ENCODE measurements around the gene COQ4. TPM values are rescaled to one million over a fixed set of nuclear protein-coding genes. Genes with fewer than 3 reads are reported as not detected.
A peak's percentile ranks its signal among the peaks of the same experiment; 100 is the strongest.

Gene COQ4
- total and polyA plus RNA-seq, 2 experiments from 2014 or later: 35.3 to 37.0 TPM

GRCh38 chr9:128370752-128371629, 48.4 kb downstream of the COQ4 start, which contains the start of gene URM1 (continued):
- TF ChIP-seq, protein P1, sequence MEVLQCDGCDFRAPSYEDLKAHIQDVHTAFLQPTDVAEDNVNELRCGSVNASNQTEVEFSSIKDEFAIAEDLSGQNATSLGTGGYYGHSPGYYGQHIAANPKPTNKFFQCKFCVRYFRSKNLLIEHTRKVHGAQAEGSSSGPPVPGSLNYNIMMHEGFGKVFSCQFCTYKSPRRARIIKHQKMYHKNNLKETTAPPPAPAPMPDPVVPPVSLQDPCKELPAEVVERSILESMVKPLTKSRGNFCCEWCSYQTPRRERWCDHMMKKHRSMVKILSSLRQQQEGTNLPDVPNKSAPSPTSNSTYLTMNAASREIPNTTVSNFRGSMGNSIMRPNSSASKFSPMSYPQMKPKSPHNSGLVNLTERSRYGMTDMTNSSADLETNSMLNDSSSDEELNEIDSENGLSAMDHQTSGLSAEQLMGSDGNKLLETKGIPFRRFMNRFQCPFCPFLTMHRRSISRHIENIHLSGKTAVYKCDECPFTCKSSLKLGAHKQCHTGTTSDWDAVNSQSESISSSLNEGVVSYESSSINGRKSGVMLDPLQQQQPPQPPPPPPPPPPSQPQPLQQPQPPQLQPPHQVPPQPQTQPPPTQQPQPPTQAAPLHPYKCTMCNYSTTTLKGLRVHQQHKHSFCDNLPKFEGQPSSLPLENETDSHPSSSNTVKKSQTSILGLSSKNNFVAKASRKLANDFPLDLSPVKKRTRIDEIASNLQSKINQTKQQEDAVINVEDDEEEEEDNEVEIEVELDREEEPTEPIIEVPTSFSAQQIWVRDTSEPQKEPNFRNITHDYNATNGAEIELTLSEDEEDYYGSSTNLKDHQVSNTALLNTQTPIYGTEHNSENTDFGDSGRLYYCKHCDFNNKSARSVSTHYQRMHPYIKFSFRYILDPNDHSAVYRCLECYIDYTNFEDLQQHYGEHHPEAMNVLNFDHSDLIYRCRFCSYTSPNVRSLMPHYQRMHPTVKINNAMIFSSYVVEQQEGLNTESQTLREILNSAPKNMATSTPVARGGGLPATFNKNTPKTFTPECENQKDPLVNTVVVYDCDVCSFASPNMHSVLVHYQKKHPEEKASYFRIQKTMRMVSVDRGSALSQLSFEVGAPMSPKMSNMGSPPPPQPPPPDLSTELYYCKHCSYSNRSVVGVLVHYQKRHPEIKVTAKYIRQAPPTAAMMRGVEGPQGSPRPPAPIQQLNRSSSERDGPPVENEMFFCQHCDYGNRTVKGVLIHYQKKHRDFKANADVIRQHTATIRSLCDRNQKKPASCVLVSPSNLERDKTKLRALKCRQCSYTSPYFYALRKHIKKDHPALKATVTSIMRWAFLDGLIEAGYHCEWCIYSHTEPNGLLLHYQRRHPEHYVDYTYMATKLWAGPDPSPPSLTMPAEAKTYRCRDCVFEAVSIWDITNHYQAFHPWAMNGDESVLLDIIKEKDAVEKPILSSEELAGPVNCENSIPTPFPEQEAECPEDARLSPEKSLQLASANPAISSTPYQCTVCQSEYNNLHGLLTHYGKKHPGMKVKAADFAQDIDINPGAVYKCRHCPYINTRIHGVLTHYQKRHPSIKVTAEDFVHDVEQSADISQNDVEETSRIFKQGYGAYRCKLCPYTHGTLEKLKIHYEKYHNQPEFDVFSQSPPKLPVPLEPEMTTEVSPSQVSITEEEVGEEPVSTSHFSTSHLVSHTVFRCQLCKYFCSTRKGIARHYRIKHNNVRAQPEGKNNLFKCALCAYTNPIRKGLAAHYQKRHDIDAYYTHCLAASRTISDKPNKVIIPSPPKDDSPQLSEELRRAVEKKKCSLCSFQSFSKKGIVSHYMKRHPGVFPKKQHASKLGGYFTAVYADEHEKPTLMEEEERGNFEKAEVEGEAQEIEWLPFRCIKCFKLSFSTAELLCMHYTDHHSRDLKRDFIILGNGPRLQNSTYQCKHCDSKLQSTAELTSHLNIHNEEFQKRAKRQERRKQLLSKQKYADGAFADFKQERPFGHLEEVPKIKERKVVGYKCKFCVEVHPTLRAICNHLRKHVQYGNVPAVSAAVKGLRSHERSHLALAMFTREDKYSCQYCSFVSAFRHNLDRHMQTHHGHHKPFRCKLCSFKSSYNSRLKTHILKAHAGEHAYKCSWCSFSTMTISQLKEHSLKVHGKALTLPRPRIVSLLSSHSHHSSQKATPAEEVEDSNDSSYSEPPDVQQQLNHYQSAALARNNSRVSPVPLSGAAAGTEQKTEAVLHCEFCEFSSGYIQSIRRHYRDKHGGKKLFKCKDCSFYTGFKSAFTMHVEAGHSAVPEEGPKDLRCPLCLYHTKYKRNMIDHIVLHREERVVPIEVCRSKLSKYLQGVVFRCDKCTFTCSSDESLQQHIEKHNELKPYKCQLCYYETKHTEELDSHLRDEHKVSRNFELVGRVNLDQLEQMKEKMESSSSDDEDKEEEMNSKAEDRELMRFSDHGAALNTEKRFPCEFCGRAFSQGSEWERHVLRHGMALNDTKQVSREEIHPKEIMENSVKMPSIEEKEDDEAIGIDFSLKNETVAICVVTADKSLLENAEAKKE (CRISPR knock-in tag; IDR thresholded peaks at IDR 0.05): no peak
- TF ChIP-seq JUNB (IDR thresholded peaks at IDR 0.05; ENCODE audit: unreplicated experiment): no peak
- no peak for TF ChIP-seq ZNF114 (CRISPR knock-in tag; IDR thresholded peaks at IDR 0.05)
- no peak for TF ChIP-seq ZNF331 (CRISPR knock-in tag; IDR thresholded peaks at IDR 0.05; ENCODE audit: low read depth)
- no peak for TF ChIP-seq CREB1 (CRISPR knock-in tag; IDR thresholded peaks at IDR 0.05; ENCODE audit: low read depth)

DNA sequence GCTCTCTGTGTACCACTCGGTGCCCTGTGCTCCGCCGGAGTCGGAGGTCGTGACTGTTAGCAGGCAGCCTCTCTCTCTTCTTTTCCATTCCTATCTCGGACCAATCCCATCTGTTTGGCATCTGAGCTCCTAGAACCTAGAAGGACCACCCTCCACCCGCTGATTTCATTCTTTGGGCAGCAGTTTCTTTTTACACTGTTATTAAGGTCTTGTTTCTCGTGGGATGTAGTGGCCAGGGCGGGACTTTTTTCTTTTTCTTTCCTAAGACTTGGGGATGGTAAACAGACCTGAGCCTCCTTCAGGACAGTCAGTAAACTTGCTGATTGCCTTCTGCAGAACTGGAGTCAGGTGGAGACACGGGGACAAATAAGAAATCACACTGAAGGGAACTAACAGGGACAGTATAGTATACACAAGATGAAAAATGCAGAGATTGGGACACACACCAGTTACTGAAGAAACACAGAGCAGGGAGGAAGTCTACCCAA, 49.0 kb downstream of the COQ4 start:
- ATAC-seq (no peak), DNase-seq (ENCODE audit: low spot score) (no peak)
- Histone ChIP-seq H3K27me3 (ENCODE audit: insufficient read depth) (peaks cover 38% of the 10 kb centered on the region), H3K4me3 (peak overlapping the region; percentile 99), H2AFZ (peak overlapping the region; percentile 89), H3K36me3 (ENCODE audit: insufficient read depth) (no peaks in the 10 kb centered on the region), H4K20me1 (replicated peaks; ENCODE audit: insufficient read depth) (peaks cover 16% of the 10 kb centered on the region), H3K4me1 (ENCODE audit: insufficient read depth) (peaks cover 7% of the 10 kb centered on the region), H3K9me2 (ENCODE audit: insufficient read depth) (no peaks in the 10 kb centered on the region), H3F3A (replicated peaks; ENCODE audit: low read depth) (peaks cover 4% of the 10 kb centered on the region; the same call in 1 of the 2 replicates), H3K27ac (ENCODE audit: low read depth) (no peak overlapping the region), H3K4me2 (peak overlapping the region; percentile 100), H3K79me2 (replicated peaks; ENCODE audit: insufficient read depth) (peaks cover 37% of the 10 kb centered on the region)
- Mint-ChIP-seq H3K9me3 (no peaks in the 10 kb centered on the region; the same call in 1 of the 3 replicates), H3K27ac (peak overlapping the region; percentile 49), H3K4me1 (peaks cover 27% of the 10 kb centered on the region), H3K27me3 (ENCODE audit: insufficient read depth, low read depth, poor library complexity) (peaks cover 30% of the 10 kb centered on the region), H3K36me3 (ENCODE audit: low read depth) (no peaks in the 10 kb centered on the region; the same call in 2 of the 3 replicates), H3K4me3 (peak overlapping the region; percentile 93)
- TF ChIP-seq ZNF114 (CRISPR knock-in tag; IDR thresholded peaks at IDR 0.05) (no peak), NANOG (IDR thresholded peaks at IDR 0.05; ENCODE audit: borderline replicate concordance) (no peak), EZH2 (IDR thresholded peaks at IDR 0.05; ENCODE audit: low read depth, unreplicated experiment) (no peak), POLR2AphosphoS5 (IDR thresholded peaks at IDR 0.05; ENCODE audit: low read depth) (no peak), CREB1 (CRISPR knock-in tag; IDR thresholded peaks at IDR 0.05; ENCODE audit: low read depth) (no peak), EZH2phosphoT487 (IDR thresholded peaks at IDR 0.05; ENCODE audit: unreplicated experiment) (no peak)
- TF ChIP-seq, protein P2, sequence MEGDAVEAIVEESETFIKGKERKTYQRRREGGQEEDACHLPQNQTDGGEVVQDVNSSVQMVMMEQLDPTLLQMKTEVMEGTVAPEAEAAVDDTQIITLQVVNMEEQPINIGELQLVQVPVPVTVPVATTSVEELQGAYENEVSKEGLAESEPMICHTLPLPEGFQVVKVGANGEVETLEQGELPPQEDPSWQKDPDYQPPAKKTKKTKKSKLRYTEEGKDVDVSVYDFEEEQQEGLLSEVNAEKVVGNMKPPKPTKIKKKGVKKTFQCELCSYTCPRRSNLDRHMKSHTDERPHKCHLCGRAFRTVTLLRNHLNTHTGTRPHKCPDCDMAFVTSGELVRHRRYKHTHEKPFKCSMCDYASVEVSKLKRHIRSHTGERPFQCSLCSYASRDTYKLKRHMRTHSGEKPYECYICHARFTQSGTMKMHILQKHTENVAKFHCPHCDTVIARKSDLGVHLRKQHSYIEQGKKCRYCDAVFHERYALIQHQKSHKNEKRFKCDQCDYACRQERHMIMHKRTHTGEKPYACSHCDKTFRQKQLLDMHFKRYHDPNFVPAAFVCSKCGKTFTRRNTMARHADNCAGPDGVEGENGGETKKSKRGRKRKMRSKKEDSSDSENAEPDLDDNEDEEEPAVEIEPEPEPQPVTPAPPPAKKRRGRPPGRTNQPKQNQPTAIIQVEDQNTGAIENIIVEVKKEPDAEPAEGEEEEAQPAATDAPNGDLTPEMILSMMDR (conservative IDR thresholded peaks at IDR 0.05; ENCODE audit: low read depth in 2 of 2): no peak
